GM12891 (cell line): Measurements from ENCODE around the gene HTR7.

Experiments
- DNase-seq: peaks from one replicate; pipeline ENCODE4 v3.0.0; 2011; ENCODE audit warnings: low spot score; ENCODE audit not compliant: insufficient read length
- FAIRE-seq: peaks from 2 replicates; lab custom pipeline; 2011; peaks lifted over from hg19 to GRCh38; lab: Jason Lieb, UNC
- PAX5 ChIP-seq: IDR thresholded peaks from 2 replicates; pipeline ENCODE4 v1.6.1; 2011; ENCODE audit warnings: low read length, moderate library complexity, mild to moderate bottlenecking; ENCODE audit not compliant: insufficient read depth, severe bottlenecking
- POLR2A ChIP-seq: IDR thresholded peaks from 2 replicates; pipeline ENCODE4 v1.6.1; 2011; ENCODE audit warnings: low read depth, low read length, control low read depth
- POLR2AphosphoS5 ChIP-seq: IDR thresholded peaks from 2 replicates; pipeline ENCODE4 v1.6.1; 2011; ENCODE audit warnings: low read depth, low read length, control low read depth
- POU2F2 ChIP-seq: IDR thresholded peaks from 2 replicates; pipeline ENCODE4 v1.6.1; 2011; ENCODE audit warnings: low read depth, mild to moderate bottlenecking, control low read depth, low read length, moderate library complexity
- SPI1 ChIP-seq: IDR thresholded peaks from 2 replicates; pipeline ENCODE4 v1.6.1; 2011; ENCODE audit warnings: low read depth, low read length, control low read depth
- TAF1 ChIP-seq: IDR thresholded peaks from 2 replicates; pipeline ENCODE4 v1.6.1; 2011; ENCODE audit warnings: low read depth, low read length, control low read depth

The HTR7 gene

GRCh38 chr10:90787393-90788198 lies 70.2 kb downstream of the HTR7 start:
- TF ChIP-seq SPI1 (no peak), POLR2AphosphoS5 (no peak), POLR2A (no peak), POU2F2 (no peak), TAF1 (no peak), PAX5 (no peak)
- no peak for DNase-seq
- FAIRE-seq = peak; percentile 62

GRCh38 chr10:90785782-90786181 lies 72.1 kb downstream of the HTR7 start:
- TF ChIP-seq POU2F2 = no peak
- TF ChIP-seq PAX5 = no peak
- no peak for TF ChIP-seq POLR2A
- no peak for TF ChIP-seq TAF1
- no peak for TF ChIP-seq POLR2AphosphoS5
- TF ChIP-seq SPI1 = no peak
- FAIRE-seq (no peak), DNase-seq (no peak)

- FAIRE-seq (no peak), DNase-seq (no peak)
- TF ChIP-seq SPI1 = no peak
- TF ChIP-seq POU2F2 = no peak
- no peak for TF ChIP-seq POLR2A
- no peak for TF ChIP-seq POLR2AphosphoS5
- no peak for TF ChIP-seq PAX5
- TF ChIP-seq TAF1 = no peak
Measured at GRCh38 chr10:90784771-90785170, 73.1 kb downstream of the HTR7 start.

GRCh38 chr10:90780488-90780887 lies 77.4 kb downstream of the HTR7 start:
- no peak for TF ChIP-seq SPI1
- no peak for TF ChIP-seq POLR2AphosphoS5
- no peak for TF ChIP-seq TAF1
- TF ChIP-seq POU2F2 = no peak
- no peak for TF ChIP-seq PAX5
- TF ChIP-seq POLR2A = no peak
- no peak for FAIRE-seq
- no peak for DNase-seq

GRCh38 chr10:90779548-90779947 lies 78.3 kb downstream of the HTR7 start:
- no peak for TF ChIP-seq SPI1
- TF ChIP-seq PAX5 = no peak
- no peak for TF ChIP-seq POLR2AphosphoS5
- TF ChIP-seq TAF1 = no peak
- no peak for TF ChIP-seq POU2F2
- no peak for TF ChIP-seq POLR2A
- FAIRE-seq (peak; percentile 26), DNase-seq (no peak)

GRCh38 chr10:90777621-90778020 lies 80.2 kb downstream of the HTR7 start:
- FAIRE-seq (no peak), DNase-seq (no peak)
- TF ChIP-seq SPI1 (peak; percentile 48), POLR2A (no peak), TAF1 (no peak), POU2F2 (no peak), POLR2AphosphoS5 (no peak), PAX5 (no peak)

- TF ChIP-seq TAF1 = no peak
- TF ChIP-seq POLR2A = no peak
- TF ChIP-seq POLR2AphosphoS5 = no peak
- no peak for TF ChIP-seq POU2F2
- TF ChIP-seq PAX5 = no peak
- TF ChIP-seq SPI1 = peak; percentile 75
- FAIRE-seq (no peak), DNase-seq (no peak)
Measured at GRCh38 chr10:90775351-90776028, 82.3 kb downstream of the HTR7 start.

GRCh38 chr10:90769946-90770841 lies 87.6 kb downstream of the HTR7 start:
- DNase-seq (no peak), FAIRE-seq (no peak)
- TF ChIP-seq POU2F2 (no peak), PAX5 (no peak), SPI1 (no peak)

- TF ChIP-seq POLR2AphosphoS5 = no peak
- TF ChIP-seq PAX5 = no peak
- TF ChIP-seq POLR2A = no peak
- no peak for TF ChIP-seq SPI1
- no peak for TF ChIP-seq POU2F2
- TF ChIP-seq TAF1 = no peak
- peak; percentile 92 for FAIRE-seq
- no peak for DNase-seq
Measured at GRCh38 chr10:90751107-90751997, 106.5 kb downstream of the HTR7 start.
